Stimulated activated memory B cell treated with anti-CD40 and anti-IgM and Interleukin-4, amounts not matched to agents 10 μg/mL and 1 μg/mL and 100 μg/mL, for 72 hours (primary cell): ENCODE results near the gene TNPO3.
"Not testable (repeated sequence)": the region's sequence is repeated elsewhere in the genome, so short reads cannot be mapped to it uniquely, and the experiment has no call there.

Experiments
- ATAC-seq: fragments of 150-1000 bp; cut with Tn5 transposase; 2 replicates; pipeline ENCODE4 v1.10.0; 2021
- H3K27ac Mint-ChIP-seq: one replicate; pipeline ENCODE4 v1.8.0; 2022; ENCODE audit warnings: mild to moderate bottlenecking, mixed read lengths
- H3K27me3 Mint-ChIP-seq: one replicate; pipeline ENCODE4 v1.8.0; 2022; ENCODE audit warnings: mixed read lengths
- H3K36me3 Mint-ChIP-seq: one replicate; pipeline ENCODE4 v1.8.0; 2022; ENCODE audit warnings: mixed read lengths
- H3K4me1 Mint-ChIP-seq: one replicate; pipeline ENCODE4 v1.8.0; 2022; ENCODE audit warnings: mixed read lengths
- H3K4me3 Mint-ChIP-seq: one replicate; pipeline ENCODE4 v1.8.0; 2022; ENCODE audit warnings: mild to moderate bottlenecking, moderate library complexity, mixed read lengths
- H3K9me3 Mint-ChIP-seq: one replicate; pipeline ENCODE4 v1.8.0; 2022; ENCODE audit warnings: mixed read lengths

Gene TNPO3

DNA sequence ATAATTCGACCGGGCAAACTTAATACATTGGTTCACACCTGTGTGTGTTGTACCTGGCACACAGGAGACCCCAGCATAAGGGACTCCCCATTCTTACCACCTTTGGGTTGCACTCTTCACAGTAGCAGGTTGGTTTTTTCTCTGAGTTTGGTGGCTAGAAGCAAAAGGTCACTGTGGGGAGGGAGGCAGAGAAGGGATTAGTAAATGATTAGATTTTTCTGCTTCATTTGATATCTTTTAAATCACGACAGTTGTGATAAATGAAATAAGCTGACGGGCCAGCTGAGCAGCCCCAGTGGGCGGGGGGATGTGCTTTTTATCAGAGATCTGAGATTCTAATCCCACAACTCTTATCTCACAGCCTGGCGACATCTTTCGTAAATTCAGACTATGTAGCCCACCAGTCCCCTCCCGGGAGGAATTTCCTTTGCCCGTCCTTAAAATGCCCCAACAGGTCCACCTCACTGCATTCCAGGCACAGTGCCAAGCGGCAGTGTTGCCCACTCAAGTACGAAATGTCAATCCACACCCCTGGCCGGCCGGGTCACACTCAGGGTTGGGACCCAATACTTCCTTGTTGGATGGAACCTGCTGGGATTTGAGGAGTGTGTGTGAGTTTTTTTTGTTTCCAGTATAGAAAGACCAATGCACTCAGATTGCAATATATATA, 133.9 kb downstream of the TNPO3 start:
- no peak for ATAC-seq
- Mint-ChIP-seq H3K27ac (peak overlapping the region; percentile 40), H3K4me3 (no peak overlapping the region), H3K9me3 (no peaks in the 10 kb centered on the region), H3K4me1 (peaks cover 25% of the 10 kb centered on the region), H3K36me3 (no peaks in the 10 kb centered on the region), H3K27me3 (peaks cover 8% of the 10 kb centered on the region)

DNA sequence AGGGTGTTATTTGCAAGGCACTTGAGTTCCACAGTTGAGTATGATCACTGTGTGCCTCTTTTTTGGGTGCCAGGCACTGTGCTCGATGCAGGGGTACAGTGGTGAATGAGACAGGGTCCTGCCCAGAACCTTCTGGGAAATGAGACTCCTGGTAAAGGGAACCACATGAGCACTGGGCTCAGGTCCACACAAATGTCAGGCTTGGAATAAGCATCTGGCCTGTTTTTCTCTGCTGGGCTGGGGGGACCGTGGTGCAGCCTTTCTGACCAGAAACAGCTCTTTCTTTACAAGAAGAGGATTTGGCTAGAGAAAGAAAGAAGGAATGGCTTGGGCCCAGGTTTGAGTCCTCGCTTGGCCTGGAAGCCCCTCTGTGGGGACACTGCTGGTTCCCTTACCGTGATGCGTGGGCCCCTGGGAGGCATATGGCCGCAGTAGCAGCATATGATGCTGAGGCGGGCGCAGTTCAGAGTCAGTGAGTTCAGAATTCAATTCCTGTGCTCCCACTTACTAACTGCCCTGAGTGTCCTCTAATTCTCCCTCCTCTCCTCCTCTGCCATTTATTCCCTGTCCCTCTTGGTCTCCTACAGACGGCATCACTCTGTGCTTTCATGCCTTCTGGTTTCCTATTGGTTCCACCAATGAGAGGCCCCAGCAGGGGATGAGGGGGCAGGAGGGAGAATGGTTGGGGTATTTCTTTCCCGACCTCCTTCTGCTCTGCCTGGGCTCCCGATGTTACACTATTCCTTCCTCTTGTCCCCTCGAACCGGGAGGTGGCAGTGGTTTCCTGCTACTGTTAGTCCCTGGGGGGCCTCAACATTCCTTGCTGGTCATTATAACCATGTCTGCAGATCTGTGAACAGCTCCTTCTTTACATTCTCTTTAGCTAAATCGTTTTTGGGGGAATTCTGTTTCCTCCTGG, 134.8 kb downstream of the TNPO3 start:
- ATAC-seq: no peak
- peak overlapping the region; percentile 40 for H3K27ac Mint-ChIP-seq
- no peaks in the 10 kb centered on the region for H3K9me3 Mint-ChIP-seq
- peaks cover 8% of the 10 kb centered on the region for H3K27me3 Mint-ChIP-seq
- H3K36me3 Mint-ChIP-seq: no peaks in the 10 kb centered on the region
- H3K4me1 Mint-ChIP-seq: peaks cover 31% of the 10 kb centered on the region
- no peak overlapping the region for H3K4me3 Mint-ChIP-seq

DNA sequence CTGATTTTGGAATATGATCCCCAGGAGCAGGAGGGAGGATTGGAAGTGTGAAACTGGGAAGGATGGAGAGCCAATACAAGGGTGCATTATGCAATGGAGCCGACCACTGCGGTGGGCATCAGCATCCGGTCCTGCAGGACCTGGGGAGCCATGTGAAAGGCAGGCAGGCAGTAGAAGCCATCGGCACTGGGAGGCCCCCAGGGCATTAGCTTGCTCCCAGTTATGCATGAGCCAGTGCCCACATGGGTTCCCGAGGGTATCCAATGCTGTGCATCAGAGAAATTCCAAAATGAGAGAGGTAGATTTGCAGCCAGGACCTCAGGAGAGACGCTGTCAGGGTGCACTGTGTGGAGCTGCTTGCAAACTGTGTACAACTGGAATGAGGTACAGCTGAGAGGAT, 135.7 kb downstream of the TNPO3 start:
- no peaks in the 10 kb centered on the region for H3K36me3 Mint-ChIP-seq
- ATAC-seq: no peak
- H3K27me3 Mint-ChIP-seq: peaks cover 8% of the 10 kb centered on the region
- peaks cover 38% of the 10 kb centered on the region for H3K4me1 Mint-ChIP-seq
- H3K9me3 Mint-ChIP-seq: no peaks in the 10 kb centered on the region
- H3K4me3 Mint-ChIP-seq: no peak overlapping the region
- no peak overlapping the region for H3K27ac Mint-ChIP-seq

DNA sequence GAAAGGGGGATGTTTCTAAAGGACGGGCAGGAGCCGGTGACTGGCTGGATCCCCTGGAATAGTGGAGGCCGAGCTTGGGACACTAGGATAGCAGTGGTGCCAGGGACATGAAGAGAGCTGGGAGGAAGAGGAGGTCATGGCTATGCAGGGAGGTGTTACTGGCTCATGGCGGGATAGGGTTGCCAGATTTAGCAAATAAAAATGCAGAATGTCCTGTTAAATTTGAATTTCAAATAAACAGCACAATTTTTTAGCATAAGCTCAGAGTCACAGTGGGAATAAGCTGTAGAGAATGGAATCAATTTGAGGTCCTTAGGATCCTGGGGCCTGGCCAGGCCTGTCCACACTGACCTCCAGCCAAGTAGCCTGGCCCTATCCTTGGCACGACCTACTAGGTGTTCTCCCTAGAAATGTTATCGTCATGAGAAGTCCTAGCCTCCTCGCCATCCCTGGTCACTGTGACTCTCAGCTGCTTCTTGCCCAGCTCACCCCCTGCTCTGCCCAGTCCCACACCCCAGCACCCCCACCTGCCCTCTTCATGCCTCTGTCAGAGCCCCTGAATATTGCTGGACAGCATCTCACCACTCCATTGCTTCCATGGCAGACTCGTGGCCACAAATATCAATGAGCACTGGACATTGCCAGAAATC, 136.8 kb downstream of the TNPO3 start:
- Mint-ChIP-seq H3K27ac (peak overlapping the region; percentile 48), H3K4me3 (no peak overlapping the region), H3K27me3 (peaks cover 8% of the 10 kb centered on the region), H3K4me1 (peaks cover 44% of the 10 kb centered on the region), H3K36me3 (no peaks in the 10 kb centered on the region), H3K9me3 (no peaks in the 10 kb centered on the region)
- ATAC-seq: no peak

DNA sequence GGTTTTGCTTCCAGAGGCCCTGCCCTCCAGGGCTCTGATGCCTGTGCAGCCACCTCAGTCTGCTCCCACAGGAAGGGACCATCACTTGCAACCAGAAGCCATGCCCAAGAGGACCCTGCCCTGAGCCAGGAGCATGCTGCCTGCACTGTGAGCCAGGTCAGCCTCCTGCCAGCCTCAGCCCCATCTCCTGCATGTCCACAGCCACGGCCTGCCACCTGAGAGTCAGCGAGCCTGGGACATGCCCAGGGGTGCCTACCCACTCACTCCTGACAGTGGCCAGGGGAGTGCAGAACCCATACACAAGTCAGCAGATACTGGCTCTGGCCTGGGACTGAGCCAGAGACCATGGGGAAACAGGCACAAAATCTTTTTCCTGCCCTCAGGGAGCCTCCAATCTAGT, 137.8 kb downstream of the TNPO3 start:
- Mint-ChIP-seq H3K27me3 (peaks cover 4% of the 10 kb centered on the region), H3K27ac (peak overlapping the region; percentile 48), H3K9me3 (no peaks in the 10 kb centered on the region), H3K4me3 (no peak overlapping the region), H3K4me1 (peaks cover 48% of the 10 kb centered on the region), H3K36me3 (no peaks in the 10 kb centered on the region)
- no peak for ATAC-seq

DNA sequence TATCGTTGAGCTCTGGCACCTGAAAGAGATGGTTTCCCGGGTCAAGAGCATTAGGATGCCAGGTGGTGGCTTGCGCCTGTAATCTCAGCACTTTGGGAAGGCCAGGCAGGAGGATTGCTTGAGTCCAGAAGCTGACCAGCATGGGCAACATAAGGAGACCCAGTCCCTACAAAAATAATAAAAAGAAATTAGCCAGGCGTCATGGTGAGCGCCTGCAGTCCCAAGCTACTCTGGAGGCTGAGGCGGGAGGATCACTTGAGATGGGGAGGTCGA, 138.3 kb downstream of the TNPO3 start:
- H3K4me1 Mint-ChIP-seq: peaks cover 54% of the 10 kb centered on the region
- no peak overlapping the region for H3K4me3 Mint-ChIP-seq
- no peaks in the 10 kb centered on the region for H3K36me3 Mint-ChIP-seq
- H3K9me3 Mint-ChIP-seq: no peaks in the 10 kb centered on the region
- peaks cover 2% of the 10 kb centered on the region for H3K27me3 Mint-ChIP-seq
- no peak overlapping the region for H3K27ac Mint-ChIP-seq
- ATAC-seq: no peak

DNA sequence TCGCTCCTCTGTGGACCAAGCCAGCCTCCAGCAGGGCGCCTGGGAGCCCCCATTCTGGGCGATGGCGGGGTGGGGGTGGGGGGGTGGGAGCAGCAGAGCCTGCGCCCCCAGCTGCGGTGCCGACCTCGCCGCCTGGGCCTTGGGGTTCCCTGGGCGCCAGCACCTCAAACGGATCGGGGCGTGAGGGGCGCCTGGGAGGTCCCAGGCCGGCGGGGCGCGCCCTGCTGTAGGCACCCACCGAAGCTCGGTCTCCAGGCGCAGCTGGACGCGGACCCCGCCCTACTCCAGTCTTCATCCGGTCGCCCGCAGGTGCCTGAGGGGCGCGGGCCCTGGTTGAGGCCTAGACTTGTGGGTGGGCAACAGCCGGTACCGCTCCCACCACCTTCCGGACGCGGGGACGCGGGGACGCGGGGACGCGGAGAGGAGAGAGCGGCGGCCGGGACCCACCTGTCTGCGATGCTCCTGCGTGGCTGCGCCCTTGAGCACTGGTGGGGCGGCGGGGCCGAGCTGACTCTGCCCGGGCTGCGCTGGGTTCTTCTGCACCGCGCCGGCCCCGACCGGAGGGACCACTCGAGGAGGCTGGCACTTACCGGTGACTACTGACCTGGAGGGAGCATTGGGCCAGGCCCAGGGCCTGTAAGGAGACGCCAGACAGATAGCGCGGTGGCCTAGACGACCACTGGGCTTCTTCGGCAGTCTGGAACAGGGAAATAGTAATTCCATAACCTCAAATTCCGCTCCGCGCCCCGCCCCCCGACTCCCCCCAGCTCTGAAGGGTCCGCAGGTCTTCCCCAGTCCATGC, 138.9 kb downstream of the TNPO3 start:
- ATAC-seq: peak; percentile 3
- H3K4me3 Mint-ChIP-seq: peak overlapping the region; percentile 80
- H3K27ac Mint-ChIP-seq: peak overlapping the region; percentile 92
- H3K4me1 Mint-ChIP-seq: peaks cover 57% of the 10 kb centered on the region
- H3K27me3 Mint-ChIP-seq: peaks cover 7% of the 10 kb centered on the region
- no peaks in the 10 kb centered on the region for H3K36me3 Mint-ChIP-seq
- no peaks in the 10 kb centered on the region for H3K9me3 Mint-ChIP-seq

DNA sequence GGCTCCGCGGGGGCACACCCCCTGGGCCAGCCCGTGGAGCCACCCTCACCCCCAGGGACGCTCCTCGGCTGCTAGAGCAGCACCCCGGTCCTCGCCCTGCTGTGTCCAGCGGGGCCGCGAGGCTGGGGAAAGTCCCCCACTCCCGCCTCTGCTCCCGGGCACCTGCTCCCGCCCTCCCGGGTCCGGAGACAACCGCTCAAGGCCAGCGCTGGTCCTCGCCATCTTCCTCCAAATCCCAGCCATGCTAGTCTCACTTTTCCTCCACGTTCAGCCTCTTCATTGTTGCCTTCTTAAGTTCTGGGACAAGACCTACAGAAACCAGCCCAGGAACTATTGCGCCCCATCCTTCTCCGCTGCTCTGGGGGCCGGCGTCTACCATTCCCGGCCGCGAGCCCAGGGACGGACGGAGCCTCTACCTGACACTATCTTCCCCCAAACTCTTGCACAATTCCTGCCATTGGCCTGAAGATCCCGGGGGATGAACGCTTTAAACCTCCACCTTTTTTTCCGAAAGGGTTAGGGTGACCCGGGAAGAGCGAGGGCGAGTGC, 139.6 kb downstream of the TNPO3 start:
- Mint-ChIP-seq H3K27ac (peak overlapping the region; percentile 92), H3K36me3 (no peaks in the 10 kb centered on the region)

DNA sequence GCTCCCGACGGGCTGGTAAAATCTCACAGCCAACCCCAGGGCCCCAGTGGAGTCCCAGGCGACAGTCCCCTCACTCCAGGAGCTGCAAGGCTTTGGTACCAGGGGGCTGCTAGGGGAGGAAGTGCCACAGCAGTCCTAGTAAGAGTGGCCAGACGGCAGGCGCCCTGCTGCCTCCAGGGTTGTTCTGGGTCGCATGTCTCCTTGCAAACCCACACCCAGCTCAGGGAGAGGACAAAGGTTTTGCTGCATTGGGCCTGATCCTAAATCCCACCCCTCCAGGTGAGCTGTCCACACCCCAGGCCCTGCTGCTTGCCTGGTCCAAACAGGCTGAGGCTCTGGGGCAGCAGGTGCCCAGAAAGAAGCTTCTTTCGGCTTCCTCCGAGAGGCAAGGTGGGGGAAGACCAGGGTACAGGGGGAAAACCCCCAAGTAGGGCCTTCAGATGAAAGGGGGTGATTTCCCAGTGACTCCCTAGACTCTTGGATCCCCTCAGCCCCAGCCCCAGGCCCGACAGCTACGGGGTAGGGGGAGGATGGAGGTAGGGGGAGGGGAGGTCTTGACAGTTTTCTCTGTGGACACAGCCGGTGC, 140.3 kb downstream of the TNPO3 start:
- no peaks in the 10 kb centered on the region for H3K36me3 Mint-ChIP-seq
- peak overlapping the region; percentile 92 for H3K27ac Mint-ChIP-seq
- H3K9me3 Mint-ChIP-seq: no peaks in the 10 kb centered on the region
- peak; percentile 86 for ATAC-seq
- peaks cover 21% of the 10 kb centered on the region for H3K27me3 Mint-ChIP-seq
- H3K4me1 Mint-ChIP-seq: peaks cover 55% of the 10 kb centered on the region
- peak overlapping the region; percentile 34 for H3K4me3 Mint-ChIP-seq

More for the DNA sequence above, 139.6 kb downstream of the TNPO3 start:
- ATAC-seq: no peak
- Mint-ChIP-seq H3K27me3 (peaks cover 14% of the 10 kb centered on the region), H3K4me3 (peak overlapping the region; percentile 80), H3K9me3 (no peaks in the 10 kb centered on the region), H3K4me1 (peaks cover 54% of the 10 kb centered on the region)

DNA sequence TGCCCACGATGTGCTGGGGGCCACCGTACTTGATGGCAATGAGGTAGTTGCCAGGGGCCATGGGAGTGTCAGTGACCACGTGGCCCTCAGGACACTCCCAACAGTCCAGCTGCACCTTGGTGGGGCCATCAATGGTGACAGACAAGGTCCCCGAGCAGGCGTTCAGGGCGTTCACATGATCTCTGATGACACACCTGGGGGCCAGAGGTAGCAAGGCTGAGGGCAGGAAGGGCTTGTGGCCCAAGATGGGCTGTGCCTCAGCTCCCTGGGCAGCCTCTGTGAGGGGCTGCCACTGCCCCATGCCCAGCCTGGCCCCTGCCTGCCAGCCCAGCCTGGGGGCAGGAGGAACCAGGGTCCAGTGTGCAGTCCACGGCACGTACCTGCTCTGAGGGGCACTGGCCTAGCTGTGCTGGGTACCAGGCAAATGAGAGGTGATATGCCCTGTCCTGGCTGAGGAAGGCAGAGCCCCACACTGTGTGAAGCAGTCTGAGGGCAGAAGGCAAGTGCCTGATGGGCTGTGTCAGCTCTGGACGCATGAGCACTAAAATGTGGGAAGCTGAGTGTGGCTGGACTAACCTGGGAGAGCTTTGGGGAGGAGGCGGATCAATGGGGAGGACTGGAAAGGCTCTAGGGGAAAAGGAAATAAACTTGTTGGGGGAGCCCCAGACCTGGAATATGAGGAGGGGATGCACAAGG, 140.9 kb downstream of the TNPO3 start:
- H3K9me3 Mint-ChIP-seq: no peaks in the 10 kb centered on the region
- H3K36me3 Mint-ChIP-seq: no peaks in the 10 kb centered on the region
- no peak for ATAC-seq
- H3K27me3 Mint-ChIP-seq: peaks cover 27% of the 10 kb centered on the region
- H3K4me1 Mint-ChIP-seq: peaks cover 54% of the 10 kb centered on the region
- peak overlapping the region; percentile 92 for H3K27ac Mint-ChIP-seq
- peak overlapping the region; percentile 34 for H3K4me3 Mint-ChIP-seq

DNA sequence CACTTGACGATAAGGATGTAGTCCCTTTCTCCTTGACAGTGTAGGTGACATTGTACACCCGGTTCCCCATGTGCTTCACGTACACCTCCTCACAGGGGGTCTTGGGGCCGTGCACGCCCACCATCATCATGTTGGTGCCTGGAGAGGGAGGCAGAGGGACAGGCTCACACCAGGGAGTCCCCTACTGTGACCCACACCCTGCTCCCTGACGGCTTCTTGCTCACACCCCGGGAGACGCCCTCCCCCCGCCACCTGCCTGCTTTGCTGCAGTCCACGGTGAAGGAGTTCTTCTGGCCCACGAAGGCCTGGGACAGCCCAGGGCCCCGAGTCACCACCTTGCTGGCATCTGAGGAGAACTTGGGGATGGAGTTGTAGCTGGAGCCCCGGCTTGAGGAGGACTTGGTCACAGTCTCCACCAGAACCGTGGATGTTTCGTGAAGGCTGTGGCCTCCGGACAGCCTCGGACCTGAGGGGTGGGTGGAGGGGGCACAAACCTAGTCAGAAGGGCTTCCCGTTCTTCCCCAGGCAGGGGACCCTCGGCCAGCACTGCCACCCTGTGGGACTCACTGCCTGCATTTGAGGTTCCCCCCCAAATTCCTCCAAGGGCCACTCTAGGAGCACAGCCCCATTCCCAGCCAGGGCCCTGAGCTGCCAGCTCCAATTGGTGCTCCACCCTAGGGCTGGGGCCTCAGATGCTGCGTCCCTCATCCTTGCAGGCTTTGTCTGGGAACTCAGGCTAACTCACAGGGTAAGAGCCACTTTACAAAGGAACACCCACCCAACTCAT, 142.0 kb downstream of the TNPO3 start:
- peaks cover 55% of the 10 kb centered on the region for H3K4me1 Mint-ChIP-seq
- peak overlapping the region; percentile 52 for H3K27ac Mint-ChIP-seq
- H3K27me3 Mint-ChIP-seq: peaks cover 38% of the 10 kb centered on the region

DNA sequence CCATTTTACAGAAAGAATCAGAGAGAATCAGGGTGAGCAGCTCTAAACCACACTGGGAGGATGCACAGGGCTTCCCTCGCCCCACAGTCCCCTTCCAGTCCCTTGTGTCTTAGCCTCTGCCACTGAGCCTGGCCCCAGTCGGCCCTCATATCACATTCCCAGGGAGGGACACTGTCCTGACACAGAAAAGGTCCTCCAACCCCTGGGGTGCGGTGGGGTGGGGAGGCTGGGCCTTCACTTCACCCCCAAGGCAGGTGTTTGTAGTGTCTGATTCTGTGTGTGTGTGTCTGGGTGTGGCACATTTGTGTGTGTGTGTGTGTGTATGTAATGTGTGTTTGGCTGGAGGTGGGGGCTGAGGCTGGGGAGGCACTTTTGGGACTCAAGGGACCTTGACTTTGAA, 142.6 kb downstream of the TNPO3 start:
- H3K4me3 Mint-ChIP-seq: no peak overlapping the region
- H3K4me1 Mint-ChIP-seq: peaks cover 57% of the 10 kb centered on the region
- H3K27me3 Mint-ChIP-seq: peaks cover 43% of the 10 kb centered on the region
- no peak for ATAC-seq
- no peaks in the 10 kb centered on the region for H3K9me3 Mint-ChIP-seq
- H3K36me3 Mint-ChIP-seq: no peaks in the 10 kb centered on the region
- H3K27ac Mint-ChIP-seq: peak overlapping the region; percentile 52

More for the DNA sequence above, 142.0 kb downstream of the TNPO3 start:
- ATAC-seq, H3K36me3 Mint-ChIP-seq, H3K4me3 Mint-ChIP-seq, H3K9me3 Mint-ChIP-seq: not testable (repeated sequence)

DNA sequence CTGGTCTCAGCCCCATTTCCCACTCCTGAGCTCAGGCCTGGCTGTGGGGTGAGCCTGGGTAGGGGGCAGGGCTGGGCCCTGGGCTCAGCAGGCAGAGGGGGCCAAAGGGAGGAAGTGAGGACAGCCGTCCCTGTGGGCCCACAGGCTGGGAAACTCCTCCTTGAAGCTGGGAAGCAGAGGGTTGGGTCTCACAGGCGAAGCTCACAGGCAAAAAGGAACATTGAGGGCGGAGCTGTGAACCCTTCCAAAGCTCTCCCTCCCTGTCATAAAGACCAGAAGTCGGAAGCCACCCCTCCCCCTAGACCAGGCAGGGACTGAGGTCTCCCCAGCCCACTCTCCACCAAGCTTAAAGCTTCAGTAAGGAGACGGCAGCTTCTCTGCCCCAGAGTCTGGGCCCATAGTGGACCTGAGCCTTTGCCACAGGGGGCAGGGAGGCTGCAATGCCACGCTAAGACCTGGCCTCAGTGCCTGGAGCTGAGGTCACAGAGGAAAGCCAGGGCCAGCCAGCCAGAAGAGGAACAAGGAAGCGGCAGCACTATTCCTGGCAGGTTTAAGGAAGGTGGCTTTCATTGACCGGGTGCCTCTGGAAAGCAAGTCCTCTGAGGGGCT, 143.4 kb downstream of the TNPO3 start:
- Mint-ChIP-seq H3K36me3 (no peaks in the 10 kb centered on the region), H3K9me3 (no peaks in the 10 kb centered on the region), H3K27ac (peak overlapping the region; percentile 52), H3K4me1 (peaks cover 57% of the 10 kb centered on the region), H3K4me3 (no peak overlapping the region), H3K27me3 (peaks cover 43% of the 10 kb centered on the region)
- no peak for ATAC-seq
